ENCODE results near the gene VSTM2L. TPM values are rescaled to one million over a fixed set of nuclear protein-coding genes. Genes with fewer than 3 reads are reported as not detected.

The VSTM2L gene
- total and polyA plus RNA-seq, 2 donors: 2.7 to 4.4 TPM

DNA sequence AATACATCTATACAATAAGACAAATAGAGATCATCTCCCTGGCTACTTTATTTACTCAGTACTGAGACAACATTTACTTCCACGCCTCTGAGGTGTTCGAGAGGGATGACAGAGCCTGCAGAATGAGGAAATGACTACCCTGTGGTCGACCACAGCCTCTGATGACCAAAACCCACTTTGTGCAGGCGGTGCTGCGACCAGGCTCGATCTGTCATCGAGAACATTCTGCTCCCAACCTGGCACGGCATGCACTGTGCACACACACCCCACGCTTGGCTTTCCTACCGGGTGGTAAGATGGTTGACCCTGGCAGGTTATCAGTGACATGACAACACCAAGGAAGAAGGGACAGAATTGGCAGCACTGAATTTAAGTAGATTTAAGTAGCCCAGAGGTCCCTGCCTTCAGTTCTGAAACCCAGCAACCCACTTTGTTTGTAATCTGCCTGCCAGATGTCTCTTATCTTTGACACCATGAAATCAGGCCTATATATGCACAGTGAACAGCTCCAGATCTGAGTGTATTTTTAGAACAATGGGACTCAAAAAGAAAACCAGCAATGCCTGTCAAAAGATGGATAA is 87.7 kb downstream of the VSTM2L start:
- Histone ChIP-seq H3K27me3 (ENCODE audit: control insufficient read depth in 2 of 2, insufficient read depth in 1 of 2, low read length in 1 of 2) (no peaks in the 10 kb centered on the region), H3K27ac (ENCODE audit: low read depth in 1 of 2, low read length in 1 of 2) (no peak overlapping the region), H3K9me3 (ENCODE audit: control insufficient read depth in 2 of 2, insufficient read depth in 1 of 2, low read length in 1 of 2) (no peaks in the 10 kb centered on the region), H3K4me1 (ENCODE audit: control insufficient read depth in 2 of 2, insufficient read depth in 2 of 2, low read length in 2 of 2) (peaks cover 3 to 6% of the 10 kb centered on the region in 2 donors), H3K4me3 (ENCODE audit: low read length in 2 of 2) (no peak overlapping the region), H3K36me3 (ENCODE audit: control insufficient read depth in 2 of 2, insufficient read depth in 2 of 2, low read length in 1 of 2) (peaks cover 27 to 52% of the 10 kb centered on the region in 2 donors)
- 40% methylated on average over 10 of the region's 10 CpGs for WGBS
- peak in 1 of 9 donors; percentile 26 for DNase-seq (ENCODE audit: low read depth in 6 of 9, low spot score in 9 of 9)

DNA sequence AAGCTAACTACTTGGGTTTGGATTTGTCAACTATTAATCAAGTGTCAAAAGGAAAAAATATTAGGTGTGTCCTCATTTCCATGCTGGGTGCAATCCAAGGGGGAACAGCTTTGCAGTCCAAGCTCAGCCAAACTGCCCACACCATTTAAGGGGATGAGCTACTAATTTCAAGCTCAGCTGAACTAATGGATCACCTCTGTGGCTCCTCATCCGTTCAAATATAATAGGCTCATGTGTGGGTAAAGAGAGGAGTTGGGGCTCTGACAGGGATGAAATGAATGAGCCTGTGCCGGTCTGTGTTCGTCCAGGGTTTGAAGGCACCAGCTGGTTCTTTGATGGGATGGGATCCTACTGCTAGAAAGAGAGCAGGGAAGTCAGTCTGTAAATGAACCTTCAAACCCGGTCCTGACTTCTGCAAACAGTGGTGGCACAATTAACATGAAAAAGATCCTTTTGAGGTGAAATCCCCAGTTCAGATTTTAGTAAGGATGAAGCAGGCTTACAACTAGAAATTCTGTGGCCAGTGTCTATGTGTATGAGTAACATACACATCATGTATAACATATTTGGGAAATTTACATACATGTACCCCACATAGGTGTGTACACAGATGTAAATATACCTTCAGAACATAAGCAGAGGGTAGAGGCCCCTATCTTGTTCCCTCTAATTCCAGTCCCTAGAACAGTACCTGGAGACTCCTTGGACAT is 88.4 kb downstream of the VSTM2L start:
- Histone ChIP-seq H3K27me3 (ENCODE audit: control insufficient read depth in 2 of 2, insufficient read depth in 1 of 2, low read length in 1 of 2) (no peaks in the 10 kb centered on the region), H3K27ac (ENCODE audit: low read depth in 1 of 2, low read length in 1 of 2) (no peak overlapping the region), H3K4me1 (ENCODE audit: control insufficient read depth in 2 of 2, insufficient read depth in 2 of 2, low read length in 2 of 2) (peaks cover 3 to 6% of the 10 kb centered on the region in 2 donors), H3K36me3 (ENCODE audit: control insufficient read depth in 2 of 2, insufficient read depth in 2 of 2, low read length in 1 of 2) (peaks cover 34 to 55% of the 10 kb centered on the region in 2 donors), H3K9me3 (ENCODE audit: control insufficient read depth in 2 of 2, insufficient read depth in 1 of 2, low read length in 1 of 2) (no peaks in the 10 kb centered on the region), H3K4me3 (ENCODE audit: low read length in 2 of 2) (no peak overlapping the region)
- no peak for DNase-seq (ENCODE audit: low read depth in 6 of 9, low spot score in 9 of 9)
- 96% methylated on average over 4 of the region's 4 CpGs for WGBS

DNA sequence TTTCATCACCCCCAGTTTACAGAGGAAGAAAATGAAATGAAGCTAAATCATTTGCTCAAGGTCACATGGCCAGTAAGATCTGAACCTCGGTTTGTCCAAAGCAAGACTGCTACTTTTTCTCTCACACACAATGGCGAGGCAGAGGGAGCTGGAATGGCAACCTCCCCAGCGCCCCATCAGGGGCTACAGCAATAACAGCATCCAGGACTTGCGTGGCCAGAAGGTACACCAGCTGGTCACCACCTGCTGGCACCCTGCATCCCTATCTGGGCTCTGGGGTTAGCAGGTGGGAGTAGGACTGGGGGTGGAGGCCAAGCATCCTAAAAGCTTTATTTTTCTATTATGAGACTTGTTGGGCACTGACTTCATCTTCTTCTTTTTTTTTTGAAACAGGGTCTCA is 89.0 kb downstream of the VSTM2L start:
- no peak overlapping the region for H3K27ac ChIP-seq (ENCODE audit: low read depth in 1 of 2, low read length in 1 of 2)
- 98% methylated on average over 4 of the region's 4 CpGs for WGBS

DNA sequence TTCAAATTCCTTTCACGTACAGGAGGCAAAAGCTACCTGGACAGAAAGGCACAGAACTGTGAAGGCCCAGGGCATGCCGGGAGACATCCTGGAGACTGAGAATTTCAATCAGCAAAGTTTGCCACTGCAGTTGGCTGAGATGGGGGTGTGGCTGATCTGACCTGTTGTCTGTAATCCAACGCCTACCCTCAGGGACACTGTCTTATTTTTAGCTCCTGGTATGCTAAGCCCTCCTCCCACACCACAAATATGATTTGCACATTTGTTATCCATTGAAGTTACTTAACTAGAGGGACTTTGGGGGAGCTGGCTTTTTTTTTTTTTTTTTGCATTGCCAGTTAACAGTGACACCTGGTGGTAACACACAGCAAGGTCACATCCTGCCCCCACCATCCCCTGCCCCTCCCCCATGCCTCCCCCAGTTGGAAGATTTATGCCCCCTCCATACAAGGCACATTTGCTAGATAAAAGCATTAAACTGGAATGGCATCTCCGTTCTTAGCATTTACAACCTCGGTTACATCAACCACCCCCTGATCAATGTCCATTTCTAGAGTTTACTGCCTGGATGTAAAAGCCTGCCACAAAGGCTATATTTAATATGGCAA is 90.0 kb downstream of the VSTM2L start:
- WGBS: 86% methylated on average over 5 of the region's 5 CpGs
- peak in 5 of 9 donors; percentile 8 to 47 (median 18) for DNase-seq (ENCODE audit: low read depth in 6 of 9, low spot score in 9 of 9)
- no peaks in the 10 kb centered on the region for H3K27me3 ChIP-seq (ENCODE audit: control insufficient read depth in 2 of 2, insufficient read depth in 1 of 2, low read length in 1 of 2)
- no peak overlapping the region for H3K4me3 ChIP-seq (ENCODE audit: low read length in 2 of 2)
- peaks cover 44 to 59% of the 10 kb centered on the region in 2 donors for H3K36me3 ChIP-seq (ENCODE audit: control insufficient read depth in 2 of 2, insufficient read depth in 2 of 2, low read length in 1 of 2)
- H3K4me1 ChIP-seq (ENCODE audit: control insufficient read depth in 2 of 2, insufficient read depth in 2 of 2, low read length in 2 of 2): peaks cover 3 to 6% of the 10 kb centered on the region in 2 donors
- no peak overlapping the region for H3K27ac ChIP-seq (ENCODE audit: low read depth in 1 of 2, low read length in 1 of 2)
- H3K9me3 ChIP-seq (ENCODE audit: control insufficient read depth in 2 of 2, insufficient read depth in 1 of 2, low read length in 1 of 2): no peaks in the 10 kb centered on the region

More for the DNA sequence above, 89.0 kb downstream of the VSTM2L start:
- peaks cover 39 to 56% of the 10 kb centered on the region in 2 donors for H3K36me3 ChIP-seq (ENCODE audit: control insufficient read depth in 2 of 2, insufficient read depth in 2 of 2, low read length in 1 of 2)
- no peaks in the 10 kb centered on the region for H3K27me3 ChIP-seq (ENCODE audit: control insufficient read depth in 2 of 2, insufficient read depth in 1 of 2, low read length in 1 of 2)
- no peak overlapping the region for H3K4me3 ChIP-seq (ENCODE audit: low read length in 2 of 2)
- H3K4me1 ChIP-seq (ENCODE audit: control insufficient read depth in 2 of 2, insufficient read depth in 2 of 2, low read length in 2 of 2): peaks cover 3 to 6% of the 10 kb centered on the region in 2 donors
- no peak for DNase-seq (ENCODE audit: low read depth in 6 of 9, low spot score in 9 of 9)
- H3K9me3 ChIP-seq (ENCODE audit: control insufficient read depth in 2 of 2, insufficient read depth in 1 of 2, low read length in 1 of 2): no peaks in the 10 kb centered on the region

DNA sequence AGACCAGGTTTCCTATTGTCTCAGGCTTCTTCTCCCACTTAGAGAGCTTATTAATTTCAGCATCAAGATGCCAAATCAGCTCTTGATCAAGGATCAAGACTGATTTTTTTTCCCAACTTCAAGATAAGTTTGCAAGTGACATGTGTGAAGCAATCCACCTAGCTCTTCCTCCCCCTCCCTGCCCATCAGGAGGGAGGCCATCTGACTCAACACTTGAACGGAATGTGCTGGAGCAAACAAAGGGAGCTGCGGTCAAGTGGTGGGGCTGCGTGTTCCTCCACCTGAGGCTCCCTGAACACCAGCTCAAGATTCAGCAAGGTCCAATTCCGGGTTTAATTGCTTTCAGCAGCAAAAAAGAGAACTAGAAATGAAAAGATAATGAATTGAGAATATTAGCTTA is 91.6 kb downstream of the VSTM2L start:
- H3K36me3 ChIP-seq (ENCODE audit: control insufficient read depth in 2 of 2, insufficient read depth in 2 of 2, low read length in 1 of 2): peaks cover 45 to 66% of the 10 kb centered on the region in 2 donors
- H3K27me3 ChIP-seq (ENCODE audit: control insufficient read depth in 2 of 2, insufficient read depth in 1 of 2, low read length in 1 of 2): no peaks in the 10 kb centered on the region
- peaks cover 3 to 6% of the 10 kb centered on the region in 2 donors for H3K4me1 ChIP-seq (ENCODE audit: control insufficient read depth in 2 of 2, insufficient read depth in 2 of 2, low read length in 2 of 2)
- H3K4me3 ChIP-seq (ENCODE audit: low read length in 2 of 2): no peak overlapping the region
- no peaks in the 10 kb centered on the region for H3K9me3 ChIP-seq (ENCODE audit: control insufficient read depth in 2 of 2, insufficient read depth in 1 of 2, low read length in 1 of 2)
- no peak overlapping the region for H3K27ac ChIP-seq (ENCODE audit: low read depth in 1 of 2, low read length in 1 of 2)
- 94% methylated on average over 4 of the region's 4 CpGs for WGBS
- DNase-seq (ENCODE audit: low read depth in 6 of 9, low spot score in 9 of 9): no peak

Other genes starting within 250 kb of the VSTM2L start
- 46.5 TPM for gene CTNNBL1, start 209.1 kb upstream of the VSTM2L start, total RNA-seq
- 61.9 TPM for gene CTNNBL1, start 209.1 kb upstream of the VSTM2L start, polyA plus RNA-seq
- gene TTI1, start 130.3 kb downstream of the VSTM2L start, total RNA-seq: 15.4 TPM
- gene TTI1, start 130.3 kb downstream of the VSTM2L start, polyA plus RNA-seq: 11.2 TPM
- gene RPRD1B, start 130.6 kb downstream of the VSTM2L start, total RNA-seq: 17.6 TPM
- 14.5 TPM for gene RPRD1B, start 130.6 kb downstream of the VSTM2L start, polyA plus RNA-seq